BE2C (cell line): ENCODE results near the gene MYO1F.

ENCODE experiments used
- DNase-seq: peaks from one replicate; pipeline ENCODE4 v3.0.0-alpha.2; 2020
- H3K27me3 ChIP-seq: fragments of 250-450 bp; sonication (Bioruptor Pico); 2 replicates; pipeline ENCODE4 v1.5.1; 2020; ENCODE audit warnings: mild to moderate bottlenecking
- H3K36me3 ChIP-seq: fragments of 250-450 bp; sonication (Bioruptor Pico); 2 replicates; pipeline ENCODE4 v1.5.1; 2020; ENCODE audit warnings: mild to moderate bottlenecking
- H3K4me1 ChIP-seq: fragments of 250-450 bp; sonication (Bioruptor Pico); 2 replicates; pipeline ENCODE4 v1.5.1; 2020
- H3K4me3 ChIP-seq: 2 replicates; pipeline ENCODE4 v1.5.1; 2011; ENCODE audit warnings: low read depth, low read length
- H3K9me3 ChIP-seq: fragments of 250-450 bp; sonication (Bioruptor Pico); 2 replicates; pipeline ENCODE4 v1.5.1; 2020
- TF ChIP-seq, protein P1 (sequence below): IDR thresholded peaks from 2 replicates; pipeline ENCODE4 v1.5.1; 2012; ENCODE audit warnings: mild to moderate bottlenecking, low read depth, low read length

The MYO1F gene

GRCh38 chr19:8611391-8611876, 34.2 kb upstream of the MYO1F start:
- no peak for DNase-seq

DNA sequence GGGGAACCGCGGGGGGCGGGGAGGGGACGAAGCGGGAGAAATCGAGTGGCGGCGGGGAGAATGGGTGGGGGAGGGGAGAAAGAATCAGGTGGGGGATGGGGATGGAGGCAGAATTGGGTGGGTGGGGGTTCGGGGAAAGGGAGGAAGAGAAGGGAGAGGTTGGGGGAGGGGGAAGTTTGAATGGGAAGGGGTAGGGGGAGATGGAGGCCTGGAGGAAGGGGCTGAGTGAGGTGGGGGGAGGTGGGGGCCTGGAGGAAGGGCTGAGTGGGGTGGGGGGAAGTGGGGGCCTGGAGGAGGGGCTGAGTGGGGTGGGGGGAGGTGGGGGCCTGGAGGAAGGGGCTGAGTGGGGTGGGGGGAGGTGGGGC, 33.7 kb upstream of the MYO1F start:
- Histone ChIP-seq H3K4me1 (no peaks in the 10 kb centered on the region), H3K4me3 (no peak overlapping the region), H3K9me3 (no peaks in the 10 kb centered on the region), H3K36me3 (no peaks in the 10 kb centered on the region), H3K27me3 (peaks cover 12% of the 10 kb centered on the region)
- no peak for DNase-seq
- TF ChIP-seq, protein P1, sequence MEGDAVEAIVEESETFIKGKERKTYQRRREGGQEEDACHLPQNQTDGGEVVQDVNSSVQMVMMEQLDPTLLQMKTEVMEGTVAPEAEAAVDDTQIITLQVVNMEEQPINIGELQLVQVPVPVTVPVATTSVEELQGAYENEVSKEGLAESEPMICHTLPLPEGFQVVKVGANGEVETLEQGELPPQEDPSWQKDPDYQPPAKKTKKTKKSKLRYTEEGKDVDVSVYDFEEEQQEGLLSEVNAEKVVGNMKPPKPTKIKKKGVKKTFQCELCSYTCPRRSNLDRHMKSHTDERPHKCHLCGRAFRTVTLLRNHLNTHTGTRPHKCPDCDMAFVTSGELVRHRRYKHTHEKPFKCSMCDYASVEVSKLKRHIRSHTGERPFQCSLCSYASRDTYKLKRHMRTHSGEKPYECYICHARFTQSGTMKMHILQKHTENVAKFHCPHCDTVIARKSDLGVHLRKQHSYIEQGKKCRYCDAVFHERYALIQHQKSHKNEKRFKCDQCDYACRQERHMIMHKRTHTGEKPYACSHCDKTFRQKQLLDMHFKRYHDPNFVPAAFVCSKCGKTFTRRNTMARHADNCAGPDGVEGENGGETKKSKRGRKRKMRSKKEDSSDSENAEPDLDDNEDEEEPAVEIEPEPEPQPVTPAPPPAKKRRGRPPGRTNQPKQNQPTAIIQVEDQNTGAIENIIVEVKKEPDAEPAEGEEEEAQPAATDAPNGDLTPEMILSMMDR, result no peak

More at GRCh38 chr19:8611391-8611876, 34.2 kb upstream of the MYO1F start:
- Histone ChIP-seq H3K4me3 (no peak overlapping the region), H3K4me1 (no peaks in the 10 kb centered on the region), H3K27me3 (peaks cover 12% of the 10 kb centered on the region), H3K9me3 (no peaks in the 10 kb centered on the region), H3K36me3 (no peaks in the 10 kb centered on the region)
- TF ChIP-seq, protein P1, result no peak

DNA sequence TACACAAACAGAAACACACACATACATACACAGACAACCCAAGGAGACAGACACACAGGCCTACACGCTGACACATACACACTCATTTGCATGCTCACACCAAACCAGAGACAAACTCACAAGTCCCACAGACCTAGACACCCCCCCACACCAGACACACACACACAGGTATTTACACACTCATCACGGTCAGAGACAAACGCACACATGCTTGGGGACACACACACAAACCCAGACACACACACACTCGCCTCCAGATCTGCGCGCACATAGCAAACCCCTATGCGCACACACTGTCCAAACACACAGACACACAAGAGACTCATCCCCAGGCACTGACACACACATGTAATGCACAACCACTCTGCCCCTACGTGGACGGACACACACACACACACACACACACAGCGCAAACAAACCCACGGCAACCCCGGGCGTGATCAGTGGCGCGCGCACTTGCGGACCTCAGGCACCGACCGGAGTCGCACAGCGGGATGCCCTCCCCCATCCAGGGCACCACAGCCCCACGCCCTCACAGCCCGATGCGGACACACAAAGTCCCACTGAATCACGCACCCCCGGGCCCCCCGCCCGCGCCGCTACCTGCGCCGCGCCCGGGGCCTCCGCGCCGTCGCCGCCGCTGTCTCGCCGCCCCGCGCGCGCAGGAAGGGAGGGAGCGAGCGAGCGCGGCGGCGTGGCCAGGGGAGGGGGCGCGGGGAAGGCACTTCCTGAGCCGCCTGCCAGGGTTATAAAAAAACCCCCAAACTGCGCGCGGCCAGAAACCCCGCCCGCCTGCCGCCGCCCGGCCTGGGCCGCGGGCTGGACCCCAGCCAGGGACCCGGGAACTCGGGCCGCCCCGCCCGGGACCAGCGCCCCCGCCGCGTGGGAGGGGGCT, 33.0 kb upstream of the MYO1F start, which contains the start of gene ADAMTS10:
Gene ADAMTS10, minus strand, starts transcription at position 675 of the 895 bp plus-strand sequence. CDS start 5,005 bp downstream, outside the sequence.
- TF ChIP-seq, protein P1, result no peak
- Histone ChIP-seq H3K36me3 (no peaks in the 10 kb centered on the region), H3K4me3 (no peak within 1 kb of the TSS), H3K4me1 (no peaks in the 10 kb centered on the region), H3K9me3 (no peaks in the 10 kb centered on the region), H3K27me3 (peaks cover 12% of the 10 kb centered on the region)
- DNase-seq, result no peak

DNA sequence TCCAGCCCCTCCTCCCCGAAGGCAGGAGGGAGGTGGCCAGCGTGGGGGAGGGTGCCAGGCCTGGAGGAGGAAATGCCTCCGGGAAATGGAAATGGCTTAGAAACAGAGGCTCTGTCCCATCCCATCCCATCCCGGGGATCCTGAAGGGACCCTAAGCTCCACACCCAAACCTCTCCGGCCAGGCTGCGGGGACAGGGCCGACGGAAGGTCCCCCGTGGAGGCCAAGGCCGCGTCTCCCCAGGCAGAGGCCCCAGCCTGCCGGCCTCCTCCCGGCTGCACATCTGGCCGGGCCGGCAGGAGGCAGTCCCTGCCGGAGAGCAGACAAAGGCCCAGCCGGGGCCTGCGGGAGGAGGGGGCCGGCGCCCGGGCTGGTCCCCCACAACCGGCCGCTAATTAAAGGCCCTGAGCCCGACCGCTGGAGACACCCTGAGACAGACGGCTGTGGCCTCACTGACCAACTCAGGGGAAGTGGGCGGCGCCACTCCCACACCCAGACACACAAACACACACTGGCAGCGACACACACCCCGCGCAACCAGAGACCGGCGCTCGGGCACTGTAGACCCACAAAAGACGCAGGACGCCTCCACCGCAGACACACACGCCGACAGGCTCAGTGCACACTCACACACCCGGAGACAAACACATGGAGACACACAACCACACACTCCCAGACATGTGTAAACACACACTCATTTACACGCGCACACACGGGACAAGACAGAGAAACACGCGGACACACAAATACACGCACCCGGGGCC, 32.2 kb upstream of the MYO1F start:
- H3K36me3 ChIP-seq, result no peaks in the 10 kb centered on the region

DNA sequence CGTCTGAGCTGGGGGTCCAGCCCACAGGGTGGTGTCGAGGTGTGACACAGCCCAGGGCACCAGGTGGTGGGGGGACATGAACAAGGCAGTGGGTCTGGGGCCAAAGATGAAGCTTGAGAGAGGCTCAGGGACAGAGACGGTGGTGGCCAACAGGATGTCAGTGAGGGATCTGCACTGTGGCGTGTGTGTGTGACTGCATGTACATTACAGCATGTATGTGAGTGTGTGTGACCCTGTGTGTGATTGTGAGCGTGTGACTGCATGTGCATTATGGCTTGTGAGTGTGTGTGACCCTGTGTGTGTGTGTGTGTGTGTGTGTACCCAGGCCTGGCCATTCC, 31.7 kb upstream of the MYO1F start:
- Histone ChIP-seq H3K4me1 (no peaks in the 10 kb centered on the region), H3K4me3 (no peak overlapping the region), H3K27me3 (peaks cover 12% of the 10 kb centered on the region), H3K36me3 (no peaks in the 10 kb centered on the region), H3K9me3 (no peaks in the 10 kb centered on the region; the same call in 1 of the 2 replicates)
- no peak for DNase-seq
- TF ChIP-seq, protein P1, result no peak

More for the DNA sequence above, 32.2 kb upstream of the MYO1F start:
- TF ChIP-seq, protein P1, result no peak
- Histone ChIP-seq H3K9me3 (no peaks in the 10 kb centered on the region; the same call in 1 of the 2 replicates), H3K4me3 (no peak overlapping the region), H3K27me3 (peaks cover 12% of the 10 kb centered on the region), H3K4me1 (no peaks in the 10 kb centered on the region)
- DNase-seq, result no peak
